Measurements from ENCODE around the gene POLE3. TPM values are rescaled to one million over a fixed set of nuclear protein-coding genes. Genes with fewer than 3 reads are reported as not detected.

The POLE3 gene
- total and polyA plus RNA-seq, 9 of the 15 experiments (the other 6 are each of a cell fraction or from before 2014, with no cell fraction given) = 52.6 to 179 (median 110) TPM

DNA sequence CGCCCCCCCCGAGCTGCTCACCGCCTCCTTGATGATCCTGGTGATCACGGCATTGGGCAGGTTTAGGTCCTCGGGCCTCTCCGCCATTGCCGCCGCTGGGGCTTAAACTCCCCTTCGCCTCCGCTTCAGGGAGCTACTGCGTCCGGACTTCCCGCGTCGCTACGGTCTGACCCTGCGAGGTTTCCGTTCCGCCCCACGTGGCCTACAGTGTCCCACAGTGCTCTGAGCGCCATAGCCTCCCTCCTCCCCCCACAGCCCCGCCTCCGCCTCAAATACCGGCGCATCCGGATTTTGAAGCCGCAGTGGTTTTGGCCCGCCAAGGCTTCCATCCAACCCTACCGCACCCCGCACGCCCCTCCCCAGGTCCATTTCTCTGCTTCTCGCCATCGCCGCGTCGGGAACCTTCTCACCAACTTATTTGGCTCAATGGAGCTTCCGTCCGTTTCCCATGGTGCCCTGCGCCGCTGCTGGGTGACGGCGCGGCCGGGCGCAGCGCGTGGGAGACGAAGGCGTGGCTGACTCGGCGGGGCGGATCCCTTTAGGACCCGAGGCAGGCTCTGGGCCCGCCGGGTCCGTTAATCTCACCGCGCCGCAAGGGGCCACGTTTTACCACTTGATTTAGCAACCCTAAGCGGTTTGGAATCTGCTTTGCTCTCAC is at the start of gene POLE3, which contains the start of gene C9orf43 (continued):
- TF ChIP-seq RCOR1 (IDR thresholded peaks at IDR 0.05; ENCODE audit: borderline replicate concordance in 1 of 2, low read depth in 2 of 2, low read length in 2 of 2) = peak in 1 of 2 experiments; percentile 62; a peak in 2 of 4 replicates
- peak; percentile 70 to 73; a peak in 2 of 4 replicates for TF ChIP-seq FOXK2 (conservative IDR thresholded peaks at IDR 0.05 in 1 of 2, IDR thresholded peaks at IDR 0.05 in 1 of 2; ENCODE audit: low read depth in 2 of 2)
- no peak for TF ChIP-seq HDAC6 (IDR thresholded peaks at IDR 0.05; ENCODE audit: low read depth, low read length)
- TF ChIP-seq, protein P1, sequence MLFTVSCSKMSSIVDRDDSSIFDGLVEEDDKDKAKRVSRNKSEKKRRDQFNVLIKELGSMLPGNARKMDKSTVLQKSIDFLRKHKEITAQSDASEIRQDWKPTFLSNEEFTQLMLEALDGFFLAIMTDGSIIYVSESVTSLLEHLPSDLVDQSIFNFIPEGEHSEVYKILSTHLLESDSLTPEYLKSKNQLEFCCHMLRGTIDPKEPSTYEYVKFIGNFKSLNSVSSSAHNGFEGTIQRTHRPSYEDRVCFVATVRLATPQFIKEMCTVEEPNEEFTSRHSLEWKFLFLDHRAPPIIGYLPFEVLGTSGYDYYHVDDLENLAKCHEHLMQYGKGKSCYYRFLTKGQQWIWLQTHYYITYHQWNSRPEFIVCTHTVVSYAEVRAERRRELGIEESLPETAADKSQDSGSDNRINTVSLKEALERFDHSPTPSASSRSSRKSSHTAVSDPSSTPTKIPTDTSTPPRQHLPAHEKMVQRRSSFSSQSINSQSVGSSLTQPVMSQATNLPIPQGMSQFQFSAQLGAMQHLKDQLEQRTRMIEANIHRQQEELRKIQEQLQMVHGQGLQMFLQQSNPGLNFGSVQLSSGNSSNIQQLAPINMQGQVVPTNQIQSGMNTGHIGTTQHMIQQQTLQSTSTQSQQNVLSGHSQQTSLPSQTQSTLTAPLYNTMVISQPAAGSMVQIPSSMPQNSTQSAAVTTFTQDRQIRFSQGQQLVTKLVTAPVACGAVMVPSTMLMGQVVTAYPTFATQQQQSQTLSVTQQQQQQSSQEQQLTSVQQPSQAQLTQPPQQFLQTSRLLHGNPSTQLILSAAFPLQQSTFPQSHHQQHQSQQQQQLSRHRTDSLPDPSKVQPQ (CRISPR knock-in tag; IDR thresholded peaks at IDR 0.05; ENCODE audit: borderline replicate concordance) = no peak
- no peak for TF ChIP-seq ZNF778 (CRISPR knock-in tag; IDR thresholded peaks at IDR 0.05)
- TF ChIP-seq RBM39 (optimal IDR thresholded peaks at IDR 0.05; ENCODE audit: low read depth, low read length) = no peak
- TF ChIP-seq, protein P2, sequence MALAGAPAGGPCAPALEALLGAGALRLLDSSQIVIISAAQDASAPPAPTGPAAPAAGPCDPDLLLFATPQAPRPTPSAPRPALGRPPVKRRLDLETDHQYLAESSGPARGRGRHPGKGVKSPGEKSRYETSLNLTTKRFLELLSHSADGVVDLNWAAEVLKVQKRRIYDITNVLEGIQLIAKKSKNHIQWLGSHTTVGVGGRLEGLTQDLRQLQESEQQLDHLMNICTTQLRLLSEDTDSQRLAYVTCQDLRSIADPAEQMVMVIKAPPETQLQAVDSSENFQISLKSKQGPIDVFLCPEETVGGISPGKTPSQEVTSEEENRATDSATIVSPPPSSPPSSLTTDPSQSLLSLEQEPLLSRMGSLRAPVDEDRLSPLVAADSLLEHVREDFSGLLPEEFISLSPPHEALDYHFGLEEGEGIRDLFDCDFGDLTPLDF (CRISPR knock-in tag; IDR thresholded peaks at IDR 0.05) = peak; percentile 69
- TF ChIP-seq, protein P3, sequence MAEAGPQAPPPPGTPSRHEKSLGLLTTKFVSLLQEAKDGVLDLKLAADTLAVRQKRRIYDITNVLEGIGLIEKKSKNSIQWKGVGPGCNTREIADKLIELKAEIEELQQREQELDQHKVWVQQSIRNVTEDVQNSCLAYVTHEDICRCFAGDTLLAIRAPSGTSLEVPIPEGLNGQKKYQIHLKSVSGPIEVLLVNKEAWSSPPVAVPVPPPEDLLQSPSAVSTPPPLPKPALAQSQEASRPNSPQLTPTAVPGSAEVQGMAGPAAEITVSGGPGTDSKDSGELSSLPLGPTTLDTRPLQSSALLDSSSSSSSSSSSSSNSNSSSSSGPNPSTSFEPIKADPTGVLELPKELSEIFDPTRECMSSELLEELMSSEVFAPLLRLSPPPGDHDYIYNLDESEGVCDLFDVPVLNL (CRISPR knock-in tag; IDR thresholded peaks at IDR 0.05; ENCODE audit: low read depth) = peak; percentile 76; the same call in 1 of the 2 replicates
- no peak for TF ChIP-seq ZNF354B (CRISPR knock-in tag; IDR thresholded peaks at IDR 0.05)
- peak; percentile 74 for TF ChIP-seq DIDO1 (tag; IDR thresholded peaks at IDR 0.05; ENCODE audit: low read depth)
- TF ChIP-seq, protein P4, sequence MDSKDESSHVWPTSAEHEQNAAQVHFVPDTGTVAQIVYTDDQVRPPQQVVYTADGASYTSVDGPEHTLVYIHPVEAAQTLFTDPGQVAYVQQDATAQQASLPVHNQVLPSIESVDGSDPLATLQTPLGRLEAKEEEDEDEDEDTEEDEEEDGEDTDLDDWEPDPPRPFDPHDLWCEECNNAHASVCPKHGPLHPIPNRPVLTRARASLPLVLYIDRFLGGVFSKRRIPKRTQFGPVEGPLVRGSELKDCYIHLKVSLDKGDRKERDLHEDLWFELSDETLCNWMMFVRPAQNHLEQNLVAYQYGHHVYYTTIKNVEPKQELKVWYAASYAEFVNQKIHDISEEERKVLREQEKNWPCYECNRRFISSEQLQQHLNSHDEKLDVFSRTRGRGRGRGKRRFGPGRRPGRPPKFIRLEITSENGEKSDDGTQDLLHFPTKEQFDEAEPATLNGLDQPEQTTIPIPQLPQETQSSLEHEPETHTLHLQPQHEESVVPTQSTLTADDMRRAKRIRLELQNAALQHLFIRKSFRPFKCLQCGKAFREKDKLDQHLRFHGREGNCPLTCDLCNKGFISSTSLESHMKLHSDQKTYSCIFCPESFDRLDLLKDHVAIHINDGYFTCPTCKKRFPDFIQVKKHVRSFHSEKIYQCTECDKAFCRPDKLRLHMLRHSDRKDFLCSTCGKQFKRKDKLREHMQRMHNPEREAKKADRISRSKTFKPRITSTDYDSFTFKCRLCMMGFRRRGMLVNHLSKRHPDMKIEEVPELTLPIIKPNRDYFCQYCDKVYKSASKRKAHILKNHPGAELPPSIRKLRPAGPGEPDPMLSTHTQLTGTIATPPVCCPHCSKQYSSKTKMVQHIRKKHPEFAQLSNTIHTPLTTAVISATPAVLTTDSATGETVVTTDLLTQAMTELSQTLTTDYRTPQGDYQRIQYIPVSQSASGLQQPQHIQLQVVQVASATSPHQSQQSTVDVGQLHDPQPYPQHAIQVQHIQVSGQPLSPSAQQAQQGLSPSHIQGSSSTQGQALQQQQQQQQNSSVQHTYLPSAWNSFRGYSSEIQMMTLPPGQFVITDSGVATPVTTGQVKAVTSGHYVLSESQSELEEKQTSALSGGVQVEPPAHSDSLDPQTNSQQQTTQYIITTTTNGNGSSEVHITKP (IDR thresholded peaks at IDR 0.05; ENCODE audit: partially characterized antibody) = peak; percentile 83
- TF ChIP-seq, protein P5, sequence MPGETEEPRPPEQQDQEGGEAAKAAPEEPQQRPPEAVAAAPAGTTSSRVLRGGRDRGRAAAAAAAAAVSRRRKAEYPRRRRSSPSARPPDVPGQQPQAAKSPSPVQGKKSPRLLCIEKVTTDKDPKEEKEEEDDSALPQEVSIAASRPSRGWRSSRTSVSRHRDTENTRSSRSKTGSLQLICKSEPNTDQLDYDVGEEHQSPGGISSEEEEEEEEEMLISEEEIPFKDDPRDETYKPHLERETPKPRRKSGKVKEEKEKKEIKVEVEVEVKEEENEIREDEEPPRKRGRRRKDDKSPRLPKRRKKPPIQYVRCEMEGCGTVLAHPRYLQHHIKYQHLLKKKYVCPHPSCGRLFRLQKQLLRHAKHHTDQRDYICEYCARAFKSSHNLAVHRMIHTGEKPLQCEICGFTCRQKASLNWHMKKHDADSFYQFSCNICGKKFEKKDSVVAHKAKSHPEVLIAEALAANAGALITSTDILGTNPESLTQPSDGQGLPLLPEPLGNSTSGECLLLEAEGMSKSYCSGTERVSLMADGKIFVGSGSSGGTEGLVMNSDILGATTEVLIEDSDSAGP (CRISPR knock-in tag; IDR thresholded peaks at IDR 0.05) = peak; percentile 59; the same call in 1 of the 2 replicates
- no peak for TF ChIP-seq EHMT2 (IDR thresholded peaks at IDR 0.05)
- no peak for TF ChIP-seq ZNF217 (CRISPR knock-in tag; IDR thresholded peaks at IDR 0.05)
